HCT116 (cell line): ENCODE data around the gene NEUROG3. TPM values are rescaled to one million over a fixed set of nuclear protein-coding genes. Genes with fewer than 3 reads are reported as not detected.

ENCODE experiments used
- ATAC-seq: fragments of 200-7000 bp; cut with Tn5 transposase; 2 replicates; pipeline ENCODE4 v1.9.1; 2020; ENCODE audit warnings: mild to moderate bottlenecking, moderate library complexity
- BruUV-seq: library from RNA; stranded (reverse); fragments of 400-500 nt; replicated peaks from 2 replicates; lab custom pipeline; 2021; lab: Mats Ljungman, UMichigan
- CTCF ChIA-PET: fragments of 300-600 bp; sonication (Branson Sonifier 250); formaldehyde crosslinking; loops from one replicate; lab custom pipeline; 2021; ENCODE audit warnings: antibody characterized with exemption; lab: Charles Lee
- POLR2A ChIA-PET: fragments of 300-600, 350-600 bp; sonication (Branson Sonifier 250); formaldehyde crosslinking; loops from one replicate; lab custom pipeline; 2021; ENCODE audit warnings: antibody characterized with exemption; lab: Charles Lee
- RAD21 ChIA-PET, 2 experiments: fragments of 300-600 bp; sonication (Branson Sonifier 250); formaldehyde crosslinking; loops; one replicate each; lab custom pipeline; 2023; ENCODE audit warnings: low total read pairs in 2 of 2; ENCODE audit not compliant: uncharacterized antibody in 2 of 2, unreplicated experiment in 2 of 2, low non-redundant PET in 1 of 2; lab: Charles Lee
- DNase-seq: peaks from one replicate; pipeline ENCODE4 v3.0.0-alpha.2; 2010; ENCODE audit warnings: low read depth, low spot score
- H2AFZ ChIP-seq: fragments of 200-600 bp; shearing (Covaris generic), sonication (generic); 2 replicates; pipeline ENCODE4 v1.6.1; 2017; ENCODE audit warnings: low read depth, mixed run types, mixed read lengths, antibody characterized with exemption, low read length; ENCODE audit not compliant: poor library complexity, severe bottlenecking
- H3K27ac ChIP-seq: 2 replicates; pipeline ENCODE4 v1.5.1; 2012; ENCODE audit warnings: low read depth, low read length
- H3K27me3 ChIP-seq: fragments of 200-600 bp; sonication (generic); 2 replicates; pipeline ENCODE4 v1.6.1; 2016; ENCODE audit warnings: mixed run types, low read length, mixed read lengths; ENCODE audit not compliant: insufficient read depth
- H3K36me3 ChIP-seq, 2 experiments: fragments of 200-500 bp in 1 of 2; fragments of 200-600 bp in 1 of 2; sonication (Bioruptor generic) in 1 of 2; sonication (generic) in 1 of 2; 2 replicates each; pipeline versions ENCODE4 v1.5.1 to v1.6.1; 2014 to 2016; ENCODE audit warnings: low read length in 2 of 2, inconsistent platforms in 1 of 2, mixed read lengths in 1 of 2, mixed run types in 1 of 2; ENCODE audit not compliant: insufficient read depth in 2 of 2, control insufficient read depth in 1 of 2
- H3K4me1 ChIP-seq, 2 experiments: fragments of 200-600 bp in 1 of 2; sonication (generic) in 1 of 2; 2 replicates each; pipeline versions ENCODE4 v1.5.1 to v1.6.1; 2012 to 2017; ENCODE audit warnings: low read length in 2 of 2, inconsistent platforms in 1 of 2, mild to moderate bottlenecking in 1 of 2, mixed read lengths in 1 of 2, mixed run types in 1 of 2, moderate library complexity in 1 of 2; ENCODE audit not compliant: insufficient read depth in 2 of 2, control insufficient read depth in 1 of 2
- H3K4me2 ChIP-seq: fragments of 200-600 bp; sonication (generic); 2 replicates; pipeline ENCODE4 v1.6.1; 2017; ENCODE audit warnings: mixed run types, low read length, mixed read lengths
- H3K4me3 ChIP-seq, 2 experiments: fragments of 200-600 bp in 1 of 2; sonication (generic) in 1 of 2; replicated peaks in 1 of 2; 2 replicates each; pipeline ENCODE4 v1.5.1; 2011 to 2016; ENCODE audit warnings: low read length in 2 of 2, control low read depth in 1 of 2, low read depth in 1 of 2, mild to moderate bottlenecking in 1 of 2, mixed read lengths in 1 of 2, mixed run types in 1 of 2
- H3K79me2 ChIP-seq: fragments of 200-600 bp; sonication (generic); 2 replicates; pipeline ENCODE4 v1.6.1; 2017; ENCODE audit warnings: mild to moderate bottlenecking, mixed run types, low read length, moderate library complexity, mixed read lengths; ENCODE audit not compliant: insufficient read depth
- H3K9ac ChIP-seq: fragments of 200-600 bp; sonication (generic); 2 replicates; pipeline ENCODE4 v1.6.1; 2016; ENCODE audit warnings: low read length, mixed read lengths
- H3K9me2 ChIP-seq: fragments of 200-600 bp; sonication (generic), shearing (Covaris generic); 2 replicates; pipeline ENCODE4 v1.6.1; 2017; ENCODE audit warnings: mixed run types, mild to moderate bottlenecking, moderate library complexity; ENCODE audit not compliant: insufficient read depth
- H3K9me3 ChIP-seq, 2 experiments: fragments of 200-500 bp in 1 of 2; fragments of 200-600 bp in 1 of 2; sonication (Bioruptor generic) in 1 of 2; sonication (generic) in 1 of 2; 2 replicates each; pipeline ENCODE4 v1.6.1; 2014 to 2017; ENCODE audit warnings: low read length in 2 of 2, mixed read lengths in 2 of 2, inconsistent platforms in 1 of 2, low read depth in 1 of 2, mild to moderate bottlenecking in 1 of 2, mixed run types in 1 of 2, moderate library complexity in 1 of 2; ENCODE audit not compliant: control insufficient read depth in 1 of 2, insufficient read depth in 1 of 2
- H4K20me1 ChIP-seq: fragments of 200-600 bp; sonication (generic), shearing (Covaris generic); 2 replicates; pipeline ENCODE4 v1.6.1; 2017; ENCODE audit warnings: mixed run types, mild to moderate bottlenecking, moderate library complexity; ENCODE audit not compliant: insufficient read depth
- CBX3 ChIP-seq: IDR thresholded peaks from 2 replicates; pipeline ENCODE4 v1.6.1; 2012; ENCODE audit warnings: low read depth
- CEBPB ChIP-seq: IDR thresholded peaks from 2 replicates; pipeline ENCODE4 v1.6.1; 2012; ENCODE audit warnings: low read depth
- ELF1 ChIP-seq: IDR thresholded peaks from 2 replicates; pipeline ENCODE4 v1.6.1; 2012; ENCODE audit warnings: low read depth, borderline replicate concordance
- EZH2phosphoT487 ChIP-seq: fragments of 200-600 bp; IDR thresholded peaks from 2 replicates; pipeline ENCODE4 v1.6.1; 2018; ENCODE audit warnings: antibody characterized with exemption, borderline replicate concordance
- JUND ChIP-seq: IDR thresholded peaks from 2 replicates; pipeline ENCODE4 v1.6.1; 2012
- POLR2A ChIP-seq: IDR thresholded peaks from 2 replicates; pipeline ENCODE4 v1.7.0; 2011; ENCODE audit warnings: borderline replicate concordance; ENCODE audit not compliant: insufficient read depth, insufficient read length; ENCODE audit errors: extremely low read depth
- RAD21 ChIP-seq: IDR thresholded peaks from 2 replicates; pipeline ENCODE4 v1.6.1; 2012; ENCODE audit warnings: low read depth, mild to moderate bottlenecking
- SP1 ChIP-seq: IDR thresholded peaks from 2 replicates; pipeline ENCODE4 v1.6.1; 2012; ENCODE audit warnings: low read depth
- SRF ChIP-seq: IDR thresholded peaks from 2 replicates; pipeline ENCODE4 v1.6.1; 2012; ENCODE audit warnings: low read depth
- TCF7L2 ChIP-seq: IDR thresholded peaks from 2 replicates; pipeline ENCODE4 v1.7.0; 2011; ENCODE audit warnings: borderline replicate concordance, inconsistent platforms; ENCODE audit not compliant: insufficient read depth, insufficient read length; ENCODE audit errors: extremely low read depth
- YY1 ChIP-seq: IDR thresholded peaks from 2 replicates; pipeline ENCODE4 v1.6.1; 2011; ENCODE audit warnings: low read length, low read depth, moderate library complexity, mild to moderate bottlenecking; ENCODE audit not compliant: insufficient replicate concordance; ENCODE audit errors: extremely low read depth
- ZNF274 ChIP-seq: fragments of 200-500 bp; sonication (Bioruptor generic); IDR thresholded peaks from 2 replicates; pipeline ENCODE4 v1.6.1; 2014; ENCODE audit warnings: mild to moderate bottlenecking, low read depth, low read length, inconsistent platforms
- intact Hi-C: fragments of 100-400 bp; cut with micrococcal nuclease; formaldehyde crosslinking; loops from 2 replicates; pipeline ENCODE4 v1.10.0; 2022
- total RNA-seq: library from RNA; stranded (reverse); gene quantifications from one replicate; pipeline ENCODE4 v1.2.1, GENCODE V29; 2021; ENCODE audit not compliant: unreplicated experiment
- TF ChIP-seq, protein P1 (sequence below): IDR thresholded peaks from 2 replicates; pipeline ENCODE4 v1.6.1; 2012
- TF ChIP-seq, protein P2 (sequence below): IDR thresholded peaks from 2 replicates; pipeline ENCODE4 v1.6.1; 2012
- TF ChIP-seq, protein P3 (sequence below): IDR thresholded peaks from 2 replicates; pipeline ENCODE4 v1.6.1; 2012; ENCODE audit warnings: low read depth

The NEUROG3 gene
- total RNA-seq, 1 experiment from 2014 or later, result not detected

DNA sequence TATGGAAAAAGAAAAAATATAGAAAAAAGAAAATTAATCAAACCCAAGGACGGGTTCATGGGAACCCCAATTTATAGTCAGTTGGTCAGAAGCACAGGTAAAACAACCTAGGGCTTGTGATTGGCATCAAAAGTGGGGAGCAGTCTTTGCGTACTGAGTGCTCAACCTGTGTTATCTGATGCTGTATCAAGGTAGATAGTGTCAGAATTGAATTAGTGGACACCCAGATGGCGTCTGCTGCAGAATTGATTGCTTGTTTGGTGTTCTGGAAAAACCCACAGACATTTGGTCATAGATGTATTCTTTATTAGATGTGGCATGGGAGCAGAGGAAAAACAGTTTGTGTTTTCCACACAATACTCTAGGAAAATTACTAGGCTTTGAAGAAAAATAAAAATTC lies 39.6 kb downstream of the NEUROG3 start:
- Histone ChIP-seq H3K27ac (no peak overlapping the region), H3K4me1 (no peaks in the 10 kb centered on the region), H3K9me3 (no peaks in the 10 kb centered on the region), H3K9ac (no peak overlapping the region), H3K79me2 (no peaks in the 10 kb centered on the region), H4K20me1 (no peaks in the 10 kb centered on the region)
- POLR2A ChIA-PET, result no interaction called here
- no peak for TF ChIP-seq ELF1
- no peak for TF ChIP-seq ZNF274
- no peak for TF ChIP-seq POLR2A
- TF ChIP-seq, protein P1, sequence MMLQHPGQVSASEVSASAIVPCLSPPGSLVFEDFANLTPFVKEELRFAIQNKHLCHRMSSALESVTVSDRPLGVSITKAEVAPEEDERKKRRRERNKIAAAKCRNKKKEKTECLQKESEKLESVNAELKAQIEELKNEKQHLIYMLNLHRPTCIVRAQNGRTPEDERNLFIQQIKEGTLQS, result no peak
- TF ChIP-seq SP1, result no peak
- no peak for TF ChIP-seq RAD21
- no peak for TF ChIP-seq CEBPB
- TF ChIP-seq SRF, result no peak
- TF ChIP-seq, protein P2, sequence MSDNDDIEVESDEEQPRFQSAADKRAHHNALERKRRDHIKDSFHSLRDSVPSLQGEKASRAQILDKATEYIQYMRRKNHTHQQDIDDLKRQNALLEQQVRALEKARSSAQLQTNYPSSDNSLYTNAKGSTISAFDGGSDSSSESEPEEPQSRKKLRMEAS, result no peak
- no peak for TF ChIP-seq CBX3
- TF ChIP-seq EZH2phosphoT487, result no peak
- TF ChIP-seq, all 23 proteins: peak for 0
- Histone ChIP-seq H3K9me2 (no peaks in the 10 kb centered on the region), H3K4me2 (no peak overlapping the region), H3K27me3 (no peaks in the 10 kb centered on the region), H2AFZ (no peak overlapping the region), H3K4me3 (no peak overlapping the region), H3K36me3 (no peaks in the 10 kb centered on the region)
- DNase-seq, result no peak
- BruUV-seq, result no TSS peak
- no peak for ATAC-seq
- intact Hi-C loops, result no loop called here
- ChIA-PET RAD21 (no interaction called here), CTCF (interaction anchor here (1.2 kb wide), 1 partner anchor 18 kb away, joined by 5 read pairs; no protein-coding TSS in a partner anchor)

DNA sequence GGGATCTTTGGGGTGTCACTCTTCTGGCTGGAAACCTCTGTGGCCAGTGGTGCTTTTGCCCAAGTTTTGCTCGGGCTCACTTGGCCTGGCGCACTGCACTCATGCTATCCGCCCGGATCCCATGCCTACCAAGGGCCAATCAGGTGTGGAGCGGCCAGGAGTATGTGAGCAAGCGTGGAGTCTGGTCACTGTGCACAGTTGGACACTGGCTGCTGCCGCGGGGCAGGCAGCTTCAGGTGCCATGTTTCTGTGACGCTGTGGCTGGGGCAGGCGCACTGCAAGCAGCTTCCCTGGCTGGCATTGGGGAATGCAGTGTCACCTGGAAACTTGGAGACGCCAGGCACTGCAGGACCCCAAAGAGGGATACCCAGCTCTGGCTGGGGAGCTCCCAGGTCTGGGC lies 45.3 kb downstream of the NEUROG3 start:
- CTCF ChIA-PET, result interaction anchor here (4.1 kb wide), 1 partner anchor 13 kb away, joined by 25 read pairs; no protein-coding TSS in a partner anchor

More for the DNA sequence above, 45.3 kb downstream of the NEUROG3 start:
- H2AFZ ChIP-seq, result no peak overlapping the region
- no peak for DNase-seq
- no peaks in the 10 kb centered on the region for H3K36me3 ChIP-seq
- H4K20me1 ChIP-seq, result no peaks in the 10 kb centered on the region
- H3K4me1 ChIP-seq, result no peaks in the 10 kb centered on the region
- H3K79me2 ChIP-seq, result no peaks in the 10 kb centered on the region
- intact Hi-C loops, result no loop called here
- ATAC-seq, result no peak
- H3K4me3 ChIP-seq, result no peak overlapping the region
- H3K27me3 ChIP-seq, result no peaks in the 10 kb centered on the region
- ChIA-PET POLR2A (no interaction called here), RAD21 (no interaction called here)
- no peaks in the 10 kb centered on the region for H3K9me2 ChIP-seq
- no TSS peak for BruUV-seq
- TF ChIP-seq, protein P2, result no peak
- TF ChIP-seq ZNF274 (no peak), JUND (no peak), ELF1 (no peak), TCF7L2 (no peak), POLR2A (no peak), SP1 (no peak), SRF (no peak), RAD21 (no peak), EZH2phosphoT487 (no peak), YY1 (no peak)
- TF ChIP-seq, protein P3, sequence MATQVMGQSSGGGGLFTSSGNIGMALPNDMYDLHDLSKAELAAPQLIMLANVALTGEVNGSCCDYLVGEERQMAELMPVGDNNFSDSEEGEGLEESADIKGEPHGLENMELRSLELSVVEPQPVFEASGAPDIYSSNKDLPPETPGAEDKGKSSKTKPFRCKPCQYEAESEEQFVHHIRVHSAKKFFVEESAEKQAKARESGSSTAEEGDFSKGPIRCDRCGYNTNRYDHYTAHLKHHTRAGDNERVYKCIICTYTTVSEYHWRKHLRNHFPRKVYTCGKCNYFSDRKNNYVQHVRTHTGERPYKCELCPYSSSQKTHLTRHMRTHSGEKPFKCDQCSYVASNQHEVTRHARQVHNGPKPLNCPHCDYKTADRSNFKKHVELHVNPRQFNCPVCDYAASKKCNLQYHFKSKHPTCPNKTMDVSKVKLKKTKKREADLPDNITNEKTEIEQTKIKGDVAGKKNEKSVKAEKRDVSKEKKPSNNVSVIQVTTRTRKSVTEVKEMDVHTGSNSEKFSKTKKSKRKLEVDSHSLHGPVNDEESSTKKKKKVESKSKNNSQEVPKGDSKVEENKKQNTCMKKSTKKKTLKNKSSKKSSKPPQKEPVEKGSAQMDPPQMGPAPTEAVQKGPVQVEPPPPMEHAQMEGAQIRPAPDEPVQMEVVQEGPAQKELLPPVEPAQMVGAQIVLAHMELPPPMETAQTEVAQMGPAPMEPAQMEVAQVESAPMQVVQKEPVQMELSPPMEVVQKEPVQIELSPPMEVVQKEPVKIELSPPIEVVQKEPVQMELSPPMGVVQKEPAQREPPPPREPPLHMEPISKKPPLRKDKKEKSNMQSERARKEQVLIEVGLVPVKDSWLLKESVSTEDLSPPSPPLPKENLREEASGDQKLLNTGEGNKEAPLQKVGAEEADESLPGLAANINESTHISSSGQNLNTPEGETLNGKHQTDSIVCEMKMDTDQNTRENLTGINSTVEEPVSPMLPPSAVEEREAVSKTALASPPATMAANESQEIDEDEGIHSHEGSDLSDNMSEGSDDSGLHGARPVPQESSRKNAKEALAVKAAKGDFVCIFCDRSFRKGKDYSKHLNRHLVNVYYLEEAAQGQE, result no peak
- H3K27ac ChIP-seq, result no peak overlapping the region
- no peak overlapping the region for H3K9ac ChIP-seq
- no peak overlapping the region for H3K4me2 ChIP-seq
- no peaks in the 10 kb centered on the region for H3K9me3 ChIP-seq
